ENCODE results near the gene FAM234A. TPM values are rescaled to one million over a fixed set of nuclear protein-coding genes. Genes with fewer than 3 reads are reported as not detected.

Gene FAM234A
- total RNA-seq, 2 donors from 2014 or later: 123 to 130 TPM

DNA sequence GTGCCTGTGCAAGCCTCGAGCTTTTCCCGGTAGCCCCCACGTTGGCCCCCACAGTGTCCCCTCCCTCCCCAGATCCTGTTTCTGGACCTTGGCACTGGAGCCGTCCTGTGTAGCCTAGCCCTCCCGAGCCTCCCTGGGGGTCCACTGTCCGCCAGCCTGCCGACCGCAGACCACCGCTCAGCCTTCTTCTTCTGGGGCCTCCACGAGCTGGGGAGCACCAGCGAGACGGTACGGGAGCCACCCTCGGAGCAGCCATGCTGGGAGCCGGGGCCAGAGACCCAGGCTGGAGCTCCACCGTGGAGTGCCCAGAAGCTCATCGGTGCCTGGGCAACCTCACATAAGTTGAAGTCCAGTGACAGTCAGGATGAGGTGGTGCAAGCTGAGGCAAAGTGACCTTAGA is 29.3 kb downstream of the FAM234A start:
- Histone ChIP-seq H3K36me3 (ENCODE audit: control insufficient read depth, insufficient read depth, low read length) (no peaks in the 10 kb centered on the region), H3K4me1 (ENCODE audit: control insufficient read depth, insufficient read depth, low read length) (no peaks in the 10 kb centered on the region), H3K27me3 (ENCODE audit: control insufficient read depth, insufficient read depth, low read length, poor library complexity, severe bottlenecking) (no peaks in the 10 kb centered on the region), H3K9me3 (ENCODE audit: control insufficient read depth, low read length) (no peaks in the 10 kb centered on the region), H3K27ac (ENCODE audit: low read depth, low read length) (no peak overlapping the region), H3K9ac (ENCODE audit: extremely low read depth, low read length, poor library complexity, severe bottlenecking) (no peak overlapping the region), H3K4me3 (ENCODE audit: low read length) (no peak overlapping the region)
- Mint-ChIP-seq H3K4me1 (no peaks in the 10 kb centered on the region), H3K9me3 (no peaks in the 10 kb centered on the region), H3K27me3 (ENCODE audit: insufficient read depth) (no peaks in the 10 kb centered on the region), H3K4me3 (no peak overlapping the region), H3K36me3 (ENCODE audit: low read depth) (peaks cover 25% of the 10 kb centered on the region), H3K27ac (no peak overlapping the region)
- no peak for DNase-seq
- TF ChIP-seq, protein P1, sequence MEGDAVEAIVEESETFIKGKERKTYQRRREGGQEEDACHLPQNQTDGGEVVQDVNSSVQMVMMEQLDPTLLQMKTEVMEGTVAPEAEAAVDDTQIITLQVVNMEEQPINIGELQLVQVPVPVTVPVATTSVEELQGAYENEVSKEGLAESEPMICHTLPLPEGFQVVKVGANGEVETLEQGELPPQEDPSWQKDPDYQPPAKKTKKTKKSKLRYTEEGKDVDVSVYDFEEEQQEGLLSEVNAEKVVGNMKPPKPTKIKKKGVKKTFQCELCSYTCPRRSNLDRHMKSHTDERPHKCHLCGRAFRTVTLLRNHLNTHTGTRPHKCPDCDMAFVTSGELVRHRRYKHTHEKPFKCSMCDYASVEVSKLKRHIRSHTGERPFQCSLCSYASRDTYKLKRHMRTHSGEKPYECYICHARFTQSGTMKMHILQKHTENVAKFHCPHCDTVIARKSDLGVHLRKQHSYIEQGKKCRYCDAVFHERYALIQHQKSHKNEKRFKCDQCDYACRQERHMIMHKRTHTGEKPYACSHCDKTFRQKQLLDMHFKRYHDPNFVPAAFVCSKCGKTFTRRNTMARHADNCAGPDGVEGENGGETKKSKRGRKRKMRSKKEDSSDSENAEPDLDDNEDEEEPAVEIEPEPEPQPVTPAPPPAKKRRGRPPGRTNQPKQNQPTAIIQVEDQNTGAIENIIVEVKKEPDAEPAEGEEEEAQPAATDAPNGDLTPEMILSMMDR (conservative IDR thresholded peaks at IDR 0.05): no peak
- 93 to 95% methylated on average over 14 to 17 of the region's 17 CpGs for WGBS, 2 experiments (ENCODE audit: insufficient coverage in 1 of 2, insufficient read length in 1 of 2)

DNA sequence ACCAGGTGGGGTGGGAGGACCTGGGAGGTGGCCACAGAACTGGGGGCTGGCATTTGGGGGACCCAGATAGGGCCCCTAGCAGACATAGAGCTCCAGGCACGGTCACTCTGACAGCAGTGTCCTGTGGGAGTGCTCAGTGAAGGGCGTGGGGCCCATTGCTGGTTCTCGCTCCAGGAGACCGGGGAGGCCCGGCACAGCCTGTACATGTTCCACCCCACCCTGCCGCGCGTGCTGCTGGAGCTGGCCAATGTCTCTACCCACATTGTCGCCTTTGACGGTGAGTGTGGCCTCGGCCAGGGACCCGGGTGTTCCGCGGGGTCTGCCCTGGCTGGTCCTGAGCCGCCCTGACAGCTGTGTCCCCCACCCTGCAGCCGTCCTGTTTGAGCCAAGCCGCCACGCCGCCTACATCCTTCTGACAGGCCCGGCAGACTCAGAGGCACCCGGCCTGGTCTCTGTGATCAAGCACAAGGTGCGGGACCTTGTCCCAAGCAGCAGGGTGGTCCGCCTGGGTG is 29.9 kb downstream of the FAM234A start:
- Histone ChIP-seq H3K4me3 (ENCODE audit: low read length) (no peak overlapping the region), H3K4me1 (ENCODE audit: control insufficient read depth, insufficient read depth, low read length) (no peaks in the 10 kb centered on the region), H3K27ac (ENCODE audit: low read depth, low read length) (no peak overlapping the region), H3K27me3 (ENCODE audit: control insufficient read depth, insufficient read depth, low read length, poor library complexity, severe bottlenecking) (no peaks in the 10 kb centered on the region), H3K9ac (ENCODE audit: extremely low read depth, low read length, poor library complexity, severe bottlenecking) (no peak overlapping the region), H3K9me3 (ENCODE audit: control insufficient read depth, low read length) (no peaks in the 10 kb centered on the region), H3K36me3 (ENCODE audit: control insufficient read depth, insufficient read depth, low read length) (no peaks in the 10 kb centered on the region)
- H3K27me3 Mint-ChIP-seq (ENCODE audit: insufficient read depth): no peaks in the 10 kb centered on the region
- 94 to 99% methylated on average over 14 to 23 of the region's 23 CpGs for WGBS, 2 experiments (ENCODE audit: insufficient coverage in 1 of 2, insufficient read length in 1 of 2)
- TF ChIP-seq, protein P1 (conservative IDR thresholded peaks at IDR 0.05): no peak
- H3K36me3 Mint-ChIP-seq (ENCODE audit: low read depth): peaks cover 20% of the 10 kb centered on the region
- no peaks in the 10 kb centered on the region for H3K4me1 Mint-ChIP-seq
- H3K4me3 Mint-ChIP-seq: no peak overlapping the region
- no peak overlapping the region for H3K27ac Mint-ChIP-seq
- DNase-seq: no peak
- no peaks in the 10 kb centered on the region for H3K9me3 Mint-ChIP-seq

DNA sequence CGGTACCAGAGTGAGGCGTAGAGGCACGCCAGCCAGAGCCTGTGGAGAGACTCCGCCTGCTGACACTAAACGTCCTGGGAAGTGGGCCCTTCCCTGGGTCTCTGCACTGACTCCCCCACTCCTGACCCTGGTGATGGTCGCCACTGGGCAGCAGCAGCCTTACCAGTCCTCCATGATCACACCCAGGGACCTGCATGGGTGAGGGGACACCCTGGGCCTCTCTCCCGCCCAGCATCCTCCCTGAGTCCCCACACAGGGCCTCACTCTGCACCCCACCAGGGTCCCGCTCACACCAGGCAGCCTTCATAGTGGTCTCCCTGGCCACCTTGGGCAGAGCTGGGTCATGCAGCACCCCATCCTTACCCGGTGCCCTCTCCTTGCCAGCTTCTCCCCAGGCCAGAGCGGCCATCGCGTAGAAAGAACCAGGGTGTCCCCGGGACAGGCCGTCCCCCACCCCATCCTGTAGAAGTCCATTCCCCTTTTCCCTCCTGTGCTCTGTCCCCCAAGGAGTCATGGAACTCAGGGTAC is 30.4 kb downstream of the FAM234A start:
- H3K27me3 ChIP-seq (ENCODE audit: control insufficient read depth, insufficient read depth, low read length, poor library complexity, severe bottlenecking): no peaks in the 10 kb centered on the region
- no peaks in the 10 kb centered on the region for H3K4me1 ChIP-seq (ENCODE audit: control insufficient read depth, insufficient read depth, low read length)
- Mint-ChIP-seq H3K4me3 (no peak overlapping the region), H3K9me3 (no peaks in the 10 kb centered on the region), H3K27ac (no peak overlapping the region), H3K27me3 (ENCODE audit: insufficient read depth) (no peaks in the 10 kb centered on the region), H3K4me1 (no peaks in the 10 kb centered on the region), H3K36me3 (ENCODE audit: low read depth) (peaks cover 19% of the 10 kb centered on the region)
- 91 to 93% methylated on average over 4 to 14 of the region's 14 CpGs for WGBS, 2 experiments (ENCODE audit: insufficient coverage in 1 of 2, insufficient read length in 1 of 2)
- H3K4me3 ChIP-seq (ENCODE audit: low read length): no peak overlapping the region
- TF ChIP-seq, protein P1 (conservative IDR thresholded peaks at IDR 0.05): no peak
- DNase-seq: no peak
- no peak overlapping the region for H3K27ac ChIP-seq (ENCODE audit: low read depth, low read length)
- H3K9ac ChIP-seq (ENCODE audit: extremely low read depth, low read length, poor library complexity, severe bottlenecking): no peak overlapping the region
- H3K36me3 ChIP-seq (ENCODE audit: control insufficient read depth, insufficient read depth, low read length): no peaks in the 10 kb centered on the region
- no peaks in the 10 kb centered on the region for H3K9me3 ChIP-seq (ENCODE audit: control insufficient read depth, low read length)
